RKO (cell line): Measurements from ENCODE around the gene TRPV2.

Source experiments
- DNase-seq: peaks from one replicate; pipeline ENCODE4 v3.0.0-alpha.2; 2016; ENCODE audit warnings: low spot score

Gene TRPV2

DNA sequence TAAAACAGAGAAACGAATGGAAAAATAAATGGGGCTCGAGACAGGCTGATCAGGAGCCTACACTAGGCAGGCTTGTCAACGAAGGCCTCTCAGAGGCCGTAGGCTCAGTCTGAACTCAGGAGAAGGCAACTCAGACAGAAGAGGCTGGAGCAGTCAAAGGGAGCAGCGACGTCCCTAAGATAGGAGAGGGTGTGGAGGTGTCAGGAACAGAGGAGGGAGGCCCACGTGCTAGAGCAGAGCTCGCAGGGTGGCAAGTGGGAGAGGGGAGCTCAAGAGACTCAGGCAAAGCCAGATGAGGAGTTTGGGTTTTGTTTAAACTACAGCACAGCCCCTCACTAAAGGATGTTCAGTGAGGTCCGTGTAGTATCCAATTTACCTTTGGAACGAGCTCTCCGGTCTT is 43.9 kb downstream of the TRPV2 start:
- no peak for DNase-seq

DNA sequence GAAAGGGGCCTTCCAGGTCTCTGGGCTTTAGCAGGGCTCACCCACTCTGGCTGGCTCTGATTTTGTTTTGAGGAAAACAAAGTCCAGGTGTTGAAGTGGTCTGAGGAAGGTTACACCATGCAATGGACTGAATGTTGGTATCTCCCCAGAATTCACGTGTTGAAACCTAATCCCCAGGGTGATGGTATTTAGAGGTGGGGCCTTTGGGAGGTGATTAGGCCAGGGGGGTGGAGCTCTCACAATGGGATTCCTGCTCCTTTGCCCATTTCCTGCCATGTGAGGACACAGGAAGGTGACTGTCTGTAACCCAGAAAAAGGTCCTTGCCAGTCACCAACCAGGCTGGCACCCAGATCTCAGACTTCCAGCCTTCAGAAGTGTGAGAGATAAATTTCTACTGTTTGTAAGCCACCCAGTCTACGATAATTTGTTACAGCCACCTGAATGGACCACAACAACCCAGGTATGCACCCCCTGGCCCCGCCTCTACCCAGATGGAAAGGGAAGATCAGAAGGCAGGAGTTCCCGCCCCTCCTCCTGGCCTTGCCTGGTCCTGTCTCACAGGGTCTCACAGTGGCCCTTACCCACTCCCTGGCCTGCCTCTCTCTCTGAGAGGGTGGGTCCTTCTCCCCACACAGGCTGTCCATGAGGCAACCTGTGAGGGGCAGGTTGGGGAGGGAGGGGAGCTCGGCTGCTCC is 44.6 kb downstream of the TRPV2 start:
- DNase-seq: no peak

DNA sequence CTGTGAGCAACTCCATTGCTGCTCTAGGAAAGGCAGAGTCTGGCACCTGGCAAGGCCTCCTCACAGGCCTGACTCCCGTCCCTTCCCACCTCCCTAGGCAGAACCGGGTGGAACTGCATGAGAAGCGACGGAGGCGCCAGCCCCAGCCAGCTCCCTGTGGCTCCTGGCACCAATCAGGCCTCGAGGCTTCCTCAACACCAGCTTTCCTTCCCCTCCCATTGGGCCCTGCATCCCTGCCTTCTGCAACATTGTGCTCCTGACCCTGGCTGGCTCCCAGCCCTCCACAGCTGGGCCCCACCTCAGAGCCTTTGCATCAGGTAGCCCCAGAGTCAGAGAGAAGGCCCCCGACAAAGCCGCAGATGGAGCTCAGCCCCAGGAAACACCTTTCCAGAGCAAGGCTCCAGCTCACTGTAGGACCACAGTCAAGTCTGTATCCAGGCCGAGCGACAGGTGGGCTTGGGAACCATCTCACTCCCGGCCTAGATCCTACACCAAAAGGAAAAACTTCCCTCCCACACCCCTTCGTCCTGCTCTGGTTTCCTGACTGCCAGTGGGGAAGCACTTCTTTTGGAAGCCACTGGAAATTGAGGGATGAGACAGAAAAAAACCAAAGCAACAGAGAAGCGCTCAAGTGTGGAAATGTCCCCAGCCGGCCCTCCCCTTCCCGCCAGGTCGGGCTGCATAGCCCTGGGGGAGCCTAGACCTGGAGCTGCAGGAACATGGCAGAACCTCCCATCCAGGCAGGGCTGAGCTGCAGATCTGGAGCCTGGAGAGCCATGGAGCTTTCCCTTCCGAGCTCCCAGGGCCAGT is 45.6 kb downstream of the TRPV2 start:
- DNase-seq: no peak

DNA sequence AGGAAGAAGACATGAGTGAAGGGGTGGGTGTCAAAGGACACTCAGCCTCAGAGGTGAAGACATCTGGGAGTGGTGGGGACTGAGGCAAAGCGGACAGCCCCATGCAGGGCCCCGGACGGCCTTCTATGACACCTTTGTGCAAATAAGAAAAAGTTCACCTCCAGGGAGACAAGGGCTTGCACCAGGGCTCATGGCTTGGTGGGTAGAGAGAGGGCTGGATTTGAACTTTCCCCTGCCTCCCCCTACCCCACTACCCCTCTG is 46.2 kb downstream of the TRPV2 start:
- no peak for DNase-seq

DNA sequence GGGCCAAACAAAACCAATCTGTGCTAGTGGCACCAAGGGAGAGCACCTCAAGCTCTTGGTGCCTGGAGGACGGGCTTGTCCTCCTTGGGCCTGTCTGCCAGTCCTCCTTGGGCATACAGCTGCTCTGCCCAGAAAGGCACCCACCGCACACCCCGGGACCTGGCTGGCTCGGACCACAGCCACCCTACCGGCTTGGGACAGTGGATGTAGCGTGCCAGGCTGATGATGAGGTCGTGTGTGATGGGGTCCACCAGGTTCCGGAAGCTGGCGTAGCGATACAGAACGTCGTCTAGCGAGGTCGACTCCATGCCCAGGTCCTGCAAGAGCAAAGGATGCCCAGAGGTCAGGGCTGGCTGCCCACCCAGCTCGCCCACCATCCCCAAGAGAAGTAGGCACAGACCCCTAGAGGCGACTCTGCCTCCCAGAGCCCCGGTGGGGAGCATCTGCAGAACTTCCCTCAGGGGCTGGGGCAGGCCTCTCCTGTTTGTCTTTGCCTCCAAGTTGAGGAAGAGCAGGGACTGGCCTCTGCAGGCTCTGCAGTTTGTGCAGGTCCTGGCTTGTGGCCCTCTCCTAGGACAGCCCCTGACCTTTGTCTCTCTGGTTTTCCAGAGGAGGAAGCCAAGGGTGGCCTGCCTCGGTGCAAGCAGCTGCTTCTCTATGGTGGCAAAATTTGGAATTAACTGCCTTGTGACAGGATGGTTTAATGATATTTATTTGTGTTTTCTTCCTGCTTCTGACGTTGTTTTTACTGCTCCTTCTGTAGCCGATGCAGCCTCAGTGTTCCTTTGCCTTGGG is 46.9 kb downstream of the TRPV2 start:
- no peak for DNase-seq

DNA sequence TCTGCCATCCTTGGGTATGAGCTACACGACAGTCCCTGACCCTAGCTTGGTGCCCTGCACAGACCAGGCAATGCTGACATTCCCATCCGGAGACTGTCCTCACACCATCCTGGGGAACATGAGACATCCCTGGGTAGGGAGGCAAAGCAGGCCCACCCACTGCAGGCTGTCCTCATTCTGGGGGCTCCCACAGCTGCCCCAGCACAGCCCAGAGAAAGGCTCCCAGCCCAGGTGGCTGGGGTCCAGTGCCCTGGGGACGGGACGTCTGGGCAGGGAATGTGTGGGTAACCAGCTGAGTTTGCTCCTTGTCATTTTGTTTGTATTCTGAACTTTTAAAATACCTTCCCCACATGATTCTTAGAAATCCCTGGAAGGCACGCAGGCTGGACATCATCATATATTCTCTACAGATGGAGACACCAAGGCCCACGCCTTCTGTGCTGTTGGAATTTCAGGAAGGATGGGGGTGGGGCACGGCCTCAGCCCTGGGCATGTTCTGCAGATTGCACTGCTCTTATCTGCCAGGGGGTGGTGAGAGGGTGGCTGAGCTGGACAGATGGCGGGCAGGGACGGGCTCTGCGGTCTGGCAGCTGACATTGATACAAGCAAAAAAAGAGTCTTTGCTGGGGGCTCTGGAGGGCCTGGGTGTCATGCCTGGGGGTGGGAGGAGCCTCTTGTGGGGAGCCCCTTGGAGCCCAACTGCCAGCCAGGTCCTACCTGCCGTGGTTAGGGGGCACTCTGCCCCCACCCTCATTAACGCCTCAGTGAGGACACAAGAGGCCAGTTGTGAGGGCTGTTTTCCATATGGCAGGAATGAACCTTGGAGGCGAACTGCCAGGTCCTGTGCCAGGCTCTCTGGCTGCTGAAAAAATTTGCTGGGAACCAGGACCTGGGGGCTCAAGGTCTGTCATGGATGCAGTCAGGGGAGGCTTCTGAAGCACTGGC is 48.3 kb downstream of the TRPV2 start:
- DNase-seq: no peak

DNA sequence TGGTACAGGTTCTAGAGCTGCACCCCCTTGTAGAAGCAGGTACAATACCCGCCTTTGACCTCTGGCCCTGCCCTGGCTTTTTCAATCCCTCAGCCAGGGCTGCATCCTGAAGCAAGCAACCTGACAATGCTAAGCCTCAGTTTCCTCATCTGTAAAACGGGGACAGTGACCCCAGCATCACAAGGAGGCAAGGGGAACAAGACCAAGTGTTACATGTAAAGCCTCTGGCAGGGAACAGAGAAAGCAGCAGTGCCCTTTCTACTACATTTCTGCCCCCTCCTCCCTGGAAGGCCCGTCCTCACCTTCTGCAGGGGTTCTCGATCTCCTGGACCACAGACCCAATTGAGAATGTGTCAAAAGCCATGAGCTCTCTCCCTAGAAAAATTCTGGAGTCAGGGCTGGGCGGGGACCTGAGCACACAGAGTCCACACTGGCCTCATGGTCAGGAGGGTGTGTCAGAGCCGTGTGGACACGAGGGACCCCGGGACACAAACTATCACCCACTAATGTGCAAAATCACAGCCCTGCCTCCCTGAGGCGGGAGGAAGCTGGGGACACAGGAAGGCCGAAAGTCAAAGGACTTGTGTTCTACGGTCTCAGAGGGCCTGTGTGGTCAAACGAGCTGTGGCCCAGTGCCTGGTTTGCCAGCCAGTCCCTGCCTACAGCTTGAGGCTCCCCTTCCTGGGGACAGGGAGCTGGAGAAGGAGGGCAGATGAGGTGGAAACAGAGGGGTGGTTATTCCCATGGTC is 49.1 kb downstream of the TRPV2 start:
- no peak for DNase-seq

DNA sequence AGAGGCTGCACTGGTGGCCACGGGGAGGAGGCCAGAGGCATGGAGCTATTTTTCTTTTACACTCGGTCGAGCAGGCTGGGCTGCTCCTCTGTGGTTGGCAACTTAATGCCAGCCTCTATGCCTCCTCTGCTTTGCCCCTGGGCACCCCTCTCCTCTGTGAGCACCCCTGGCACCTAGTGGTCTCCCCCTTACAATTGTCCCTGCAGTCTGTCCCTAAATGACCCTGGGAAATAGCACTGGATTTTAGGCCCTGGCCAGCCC is 49.6 kb downstream of the TRPV2 start:
- DNase-seq: no peak

DNA sequence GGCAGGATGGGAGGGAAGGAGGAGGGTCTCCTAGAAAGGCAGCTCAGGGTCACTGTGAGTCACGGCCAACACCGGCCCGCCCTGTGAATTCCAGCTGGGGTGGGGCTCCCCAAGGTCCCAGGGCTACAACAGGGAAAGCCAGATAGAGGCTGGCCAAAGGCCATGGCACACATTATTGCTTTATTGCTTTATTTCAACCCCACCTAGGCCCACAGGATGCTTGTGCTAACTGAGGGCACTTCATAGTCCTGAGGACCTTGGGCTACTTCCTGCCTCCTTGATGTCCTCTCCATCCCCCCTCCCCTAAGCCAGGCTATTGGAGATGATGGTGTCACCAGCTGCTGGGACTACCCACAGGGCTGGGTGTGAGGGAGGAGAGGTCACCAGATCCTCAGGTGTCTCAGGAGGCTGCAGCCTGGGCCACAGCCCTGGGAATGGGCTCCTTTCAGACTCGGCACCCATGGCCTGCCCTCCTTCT is 50.5 kb downstream of the TRPV2 start:
- no peak for DNase-seq

DNA sequence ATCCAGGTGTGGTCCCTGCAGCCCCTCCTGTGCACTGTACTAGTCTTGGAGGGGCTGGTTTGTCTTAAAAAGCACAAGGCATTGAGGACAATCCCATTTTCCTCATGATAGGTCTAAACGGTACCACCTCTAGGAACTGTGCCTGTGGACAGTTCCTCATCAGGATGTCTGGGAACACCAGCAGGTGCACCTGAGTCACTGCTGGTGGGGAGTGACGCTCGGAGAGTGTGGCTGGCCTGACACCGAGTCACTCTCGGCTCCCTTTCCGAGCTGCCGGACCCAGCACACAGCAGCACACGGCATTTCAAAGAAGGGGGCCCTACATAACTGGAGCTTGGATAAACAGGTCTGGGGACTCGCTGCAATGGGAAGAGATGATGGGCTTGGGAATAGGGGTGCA is 51.0 kb downstream of the TRPV2 start:
- DNase-seq: no peak

DNA sequence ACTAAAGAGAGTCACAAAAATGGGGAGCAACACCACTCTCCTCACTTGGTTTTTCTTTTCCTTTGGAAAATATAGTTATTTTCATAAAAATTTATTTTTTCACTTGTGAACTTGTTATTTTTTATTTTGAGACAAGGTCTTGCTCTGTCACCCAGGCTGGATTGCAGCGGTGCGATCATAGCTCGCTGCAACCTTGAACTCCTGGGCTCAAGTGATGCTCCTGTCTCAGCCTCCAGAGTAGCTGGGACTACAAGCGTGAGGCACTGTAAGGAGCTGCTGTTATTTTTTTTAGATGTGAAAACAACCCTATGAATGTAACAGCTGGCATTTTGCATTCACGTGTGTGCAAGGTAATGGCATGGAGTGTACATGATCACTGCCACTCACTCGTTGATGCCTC is 51.7 kb downstream of the TRPV2 start:
- no peak for DNase-seq

DNA sequence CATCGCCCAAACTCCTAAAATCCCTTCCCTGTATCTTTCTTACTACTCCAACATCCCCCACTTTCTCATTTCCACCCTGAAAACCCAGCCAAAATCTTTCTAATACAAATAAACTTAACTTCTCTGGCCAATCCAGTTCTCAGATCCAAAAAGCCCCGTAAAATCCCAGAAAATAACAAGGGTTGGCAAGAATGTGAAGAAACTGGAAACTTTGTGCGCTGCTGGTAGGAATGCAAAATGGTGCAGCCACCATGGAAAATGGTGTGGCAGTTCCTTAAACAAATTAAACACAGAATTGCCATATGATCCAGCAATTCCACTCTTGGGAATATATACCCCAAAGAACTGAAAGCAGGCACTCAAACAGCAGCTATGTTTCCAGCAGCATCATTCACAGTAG is 52.5 kb downstream of the TRPV2 start:
- no peak for DNase-seq

DNA sequence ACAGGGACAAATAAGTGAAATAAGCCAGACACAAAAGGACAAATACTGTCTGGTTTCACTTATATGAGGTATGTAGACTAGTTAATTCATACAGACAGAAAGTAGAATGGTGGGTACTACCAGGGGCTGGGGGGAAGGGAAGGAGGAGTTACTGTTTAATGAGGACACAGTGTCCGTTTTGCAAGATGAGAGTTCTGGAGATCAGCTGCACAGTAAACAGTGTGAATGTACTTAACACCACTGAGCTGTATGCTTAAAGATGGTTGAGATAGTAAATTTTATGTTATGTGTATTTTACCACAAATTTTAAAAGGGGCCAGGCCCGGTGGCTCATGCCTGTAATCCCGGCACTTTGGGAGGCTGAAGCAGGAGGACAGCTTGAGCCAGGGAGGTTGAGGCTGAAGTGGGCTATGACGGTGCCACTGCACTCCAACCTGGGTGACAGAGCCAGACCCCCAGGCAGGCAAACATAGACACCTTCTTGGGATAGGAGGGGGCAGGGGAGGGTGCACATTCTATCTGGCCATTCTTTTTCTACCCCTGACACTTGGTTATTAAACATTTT is 53.1 kb downstream of the TRPV2 start:
- DNase-seq: no peak

DNA sequence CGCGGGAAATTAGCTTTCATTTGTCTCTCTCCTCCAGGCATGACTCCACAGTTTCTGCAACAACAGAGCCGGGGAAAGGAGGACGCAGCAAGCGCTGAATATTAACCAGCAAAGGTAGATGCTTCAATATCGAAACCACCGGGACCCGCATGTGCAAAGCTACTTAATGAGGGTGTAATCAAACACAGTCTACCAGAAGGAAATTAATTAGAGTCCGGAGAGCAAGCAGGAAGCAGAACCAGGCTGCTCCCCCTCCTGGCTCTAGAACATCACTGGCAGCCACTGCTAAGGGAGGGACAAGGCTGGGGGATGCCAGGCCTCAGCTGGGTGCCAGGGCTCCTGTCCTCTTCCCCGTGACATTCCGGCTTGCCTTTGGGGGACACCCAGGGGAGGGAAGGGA is 54.9 kb downstream of the TRPV2 start:
- DNase-seq: no peak

DNA sequence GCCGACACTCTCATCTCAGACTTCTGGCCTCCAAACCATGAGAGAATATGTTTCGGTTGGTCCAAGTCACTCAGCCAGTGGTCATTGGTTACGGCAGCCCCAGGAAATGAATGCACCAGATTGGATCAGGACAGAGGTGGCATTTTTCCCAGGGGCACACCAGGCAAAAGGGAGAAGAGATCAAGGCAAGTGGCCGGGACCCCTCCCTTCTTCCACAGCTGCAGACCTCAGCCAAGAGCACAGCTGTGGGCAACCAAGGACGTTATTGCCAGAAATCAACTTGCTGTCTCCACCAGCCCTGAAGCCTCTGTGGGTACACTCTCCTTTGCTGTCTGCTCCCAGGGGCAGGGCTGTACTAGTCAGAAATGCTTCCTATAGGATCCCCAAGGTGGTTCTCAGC is 55.9 kb downstream of the TRPV2 start:
- no peak for DNase-seq

DNA sequence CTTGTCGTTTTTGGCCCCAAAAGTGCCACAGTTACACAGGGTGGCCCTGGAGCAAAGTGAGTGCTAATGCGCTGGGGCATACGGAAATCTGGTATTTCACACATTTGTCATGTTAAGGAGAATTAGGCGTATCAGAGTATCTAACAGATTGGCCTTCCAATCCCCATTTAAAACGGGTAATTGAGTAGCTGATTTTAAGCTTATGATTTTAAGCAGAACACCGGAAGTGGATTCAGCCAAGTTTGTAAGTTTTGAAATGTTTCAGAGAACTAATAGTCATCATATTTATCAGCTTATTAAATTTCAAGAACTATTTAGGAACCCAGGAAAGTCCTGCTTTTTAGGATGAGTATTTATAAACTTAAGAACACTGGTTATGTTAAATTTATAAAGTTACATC is 57.2 kb downstream of the TRPV2 start:
- DNase-seq: no peak

DNA sequence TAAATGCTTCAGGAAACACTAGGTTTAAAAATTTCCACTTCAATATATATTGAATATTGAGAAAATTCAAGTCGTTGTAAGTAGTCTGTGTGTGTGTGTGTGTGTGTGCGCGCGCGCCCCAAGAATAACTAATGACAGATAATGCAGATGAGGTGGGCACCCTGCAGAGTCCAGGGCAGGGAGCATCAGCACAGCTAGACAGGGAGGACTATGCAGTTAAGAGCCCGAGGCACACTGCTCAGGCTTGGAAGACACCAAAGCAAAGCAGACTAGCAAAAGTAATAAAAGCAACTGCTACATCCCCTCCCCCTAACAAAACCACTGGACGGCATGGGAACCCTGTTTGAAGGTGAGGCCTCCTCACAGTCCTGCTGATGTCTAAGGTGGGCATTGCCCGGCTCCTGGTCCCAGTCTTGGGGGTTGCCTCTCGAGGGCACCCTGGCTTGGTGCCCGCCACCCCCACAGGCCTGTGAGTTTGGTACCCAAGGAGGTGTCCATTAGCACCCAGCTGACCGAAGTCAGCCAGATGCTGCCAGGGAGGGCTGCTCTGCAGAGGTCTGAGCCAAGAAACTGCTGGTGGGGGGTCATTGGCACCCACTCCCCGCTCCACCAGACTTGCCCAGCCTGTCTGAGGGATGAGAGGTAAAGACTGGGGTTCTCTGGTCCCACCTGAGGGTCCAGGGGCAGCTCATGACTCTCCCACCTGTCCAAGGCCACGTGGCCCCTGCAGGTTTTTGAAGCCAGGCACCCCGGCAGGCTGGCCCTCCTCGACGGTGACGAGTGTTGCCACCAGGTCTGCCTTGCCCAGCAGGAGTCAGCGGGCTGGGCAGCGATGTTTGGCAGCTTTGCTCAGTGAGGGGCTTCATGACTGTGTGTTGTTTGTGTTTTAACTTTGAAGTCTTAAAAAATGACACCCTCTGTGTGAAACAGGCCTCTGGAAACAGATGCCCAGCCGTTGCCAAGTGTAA is 58.0 kb downstream of the TRPV2 start:
- DNase-seq: no peak

DNA sequence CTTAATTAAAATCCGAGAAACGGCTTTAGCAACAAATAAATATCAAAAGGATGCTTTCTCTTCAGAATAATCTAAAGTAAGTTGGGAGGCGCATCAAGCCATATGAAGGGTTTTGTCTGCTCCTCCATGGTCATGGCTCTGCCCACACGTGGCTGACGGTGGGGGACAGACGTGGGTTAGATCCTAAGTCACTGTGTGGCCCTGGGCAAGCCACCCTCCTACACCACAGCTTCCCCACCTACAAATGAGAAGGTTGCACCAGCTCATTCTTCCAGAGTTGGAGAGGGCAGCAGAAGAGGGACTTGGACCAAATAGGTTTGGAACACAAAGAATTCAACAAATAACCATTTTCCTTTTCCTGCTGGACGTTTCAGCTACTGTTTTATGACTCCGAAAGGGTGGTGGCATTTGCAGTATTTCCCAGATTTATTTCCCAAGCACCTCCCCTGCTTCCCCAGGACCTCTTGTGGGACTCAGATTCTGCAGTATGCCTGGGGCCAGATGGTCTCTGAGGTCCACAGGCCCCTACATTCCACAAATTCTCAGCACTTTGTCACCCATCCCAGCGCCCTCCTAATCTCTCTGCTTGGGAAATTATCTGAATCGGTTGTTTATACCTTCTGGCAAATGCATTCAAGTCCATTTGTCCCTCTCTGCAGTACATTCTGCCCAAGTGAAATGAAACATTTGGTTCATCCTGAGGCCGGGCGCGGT is 58.8 kb downstream of the TRPV2 start:
- DNase-seq: no peak

DNA sequence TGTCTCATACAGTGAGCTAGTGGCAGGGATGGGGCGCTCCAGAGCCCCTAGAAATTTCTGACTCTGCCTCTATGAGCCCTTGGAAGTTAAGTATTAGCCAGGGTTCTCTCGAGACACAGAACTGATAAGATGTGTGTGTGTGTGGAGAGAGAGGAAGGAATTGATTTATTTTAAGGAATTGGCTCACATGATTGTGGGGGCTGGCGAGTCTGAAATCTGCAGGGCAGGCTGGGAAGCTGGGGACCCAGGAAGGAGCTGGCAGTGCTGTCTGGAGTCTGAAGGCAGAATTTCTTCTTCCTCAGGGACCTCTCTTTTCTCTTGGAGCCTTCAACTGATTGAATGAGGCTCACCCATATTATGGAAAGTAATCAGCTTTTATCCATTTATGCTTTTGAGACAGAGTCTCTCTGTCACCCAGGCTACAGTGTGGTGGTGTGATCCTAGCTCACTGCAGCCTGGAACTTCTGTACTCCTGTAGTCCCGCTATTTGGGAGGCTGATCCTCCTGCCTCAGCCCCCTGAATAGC is 59.9 kb downstream of the TRPV2 start:
- no peak for DNase-seq
